GM18502 (cell line): ENCODE data around the gene TOMM40L.

Experiments
- ATAC-seq: cut with Tn5 transposase; IDR thresholded peaks from one replicate; pipeline ENCODE4 v1.9.1; 2021; ENCODE audit warnings: mild to moderate bottlenecking; ENCODE audit not compliant: unreplicated experiment, poor library complexity

The TOMM40L gene

GRCh38 chr1:161225534-161226319 is at the start of gene TOMM40L:
Gene TOMM40L, plus strand, starts transcription at chr1:161226060. Its CDS starts 430 bp downstream, at chr1:161226490.
- ATAC-seq = peak; percentile 95

- no peak for ATAC-seq
Observed at GRCh38 chr1:161176468-161177111, 49.3 kb upstream of the TOMM40L start.

GRCh38 chr1:161177112-161177935 is 48.5 kb upstream of the TOMM40L start, which contains the start of gene B4GALT3:
Gene B4GALT3, minus strand, starts transcription at chr1:161177507. Its CDS starts 1,447 bp downstream, at chr1:161176060.
- peak; percentile 81 for ATAC-seq

- no peak for ATAC-seq
Observed at GRCh38 chr1:161177936-161178244, 48.0 kb upstream of the TOMM40L start.

- no peak for ATAC-seq
Observed at GRCh38 chr1:161179698-161180097, 46.2 kb upstream of the TOMM40L start.

GRCh38 chr1:161180639-161181038 is 45.2 kb upstream of the TOMM40L start:
- no peak for ATAC-seq

GRCh38 chr1:161182214-161182613 is 43.6 kb upstream of the TOMM40L start:
- peak; percentile 49 for ATAC-seq

- peak; percentile 75 for ATAC-seq
Observed at GRCh38 chr1:161185282-161185682, 40.6 kb upstream of the TOMM40L start.

- peak; percentile 29 for ATAC-seq
Observed at GRCh38 chr1:161185732-161186311, 40.0 kb upstream of the TOMM40L start.

- ATAC-seq = no peak
Observed at GRCh38 chr1:161187311-161187710, 38.5 kb upstream of the TOMM40L start.

- ATAC-seq = no peak
Observed at GRCh38 chr1:161188381-161188780, 37.5 kb upstream of the TOMM40L start.

GRCh38 chr1:161189036-161189435 is 36.8 kb upstream of the TOMM40L start:
- no peak for ATAC-seq

- ATAC-seq = no peak
Observed at GRCh38 chr1:161190962-161191521, 34.8 kb upstream of the TOMM40L start.

- ATAC-seq = no peak
Observed at GRCh38 chr1:161191971-161192370, 33.9 kb upstream of the TOMM40L start.

- ATAC-seq = peak; percentile 61
Observed at GRCh38 chr1:161192476-161193465, 33.1 kb upstream of the TOMM40L start.

GRCh38 chr1:161193561-161194235 is 32.2 kb upstream of the TOMM40L start:
- ATAC-seq = no peak

GRCh38 chr1:161195171-161195570 is 30.7 kb upstream of the TOMM40L start:
- ATAC-seq = no peak

- no peak for ATAC-seq
Observed at GRCh38 chr1:161196111-161196510, 29.7 kb upstream of the TOMM40L start.
